ENCODE data around the gene PIGQ. TPM values are rescaled to one million over a fixed set of nuclear protein-coding genes. Genes with fewer than 3 reads are reported as not detected.

Gene PIGQ
- total RNA-seq, 1 experiment from 2014 or later = 58.0 TPM

GRCh38 chr16:633336-634050 is 63.7 kb downstream of the PIGQ start:
- no peak overlapping the region for H3K56ac ChIP-seq (ENCODE audit: insufficient read length, low read depth, low read length)
- H2BK12ac ChIP-seq (ENCODE audit: insufficient read length, low read depth, low read length) = no peak overlapping the region
- DNase-seq = no peak
- no peak overlapping the region for H2BK5ac ChIP-seq (ENCODE audit: insufficient read length, low read length)
- H3K4me1 ChIP-seq (ENCODE audit: insufficient read depth, low read length) = no peaks in the 10 kb centered on the region; the same call in 1 of the 2 replicates
- no CpG with 5 or more reads among the region's 74 CpGs for WGBS (ENCODE audit: extremely low coverage, insufficient read length, low lambda C conversion rate)
- peaks cover 2% of the 10 kb centered on the region; the same call in 1 of the 2 replicates for H3K27me3 Mint-ChIP-seq (ENCODE audit: low read depth)
- no peak overlapping the region for H4K8ac ChIP-seq (replicated peaks; ENCODE audit: insufficient read length, low read depth, low read length)
- H3K27ac Mint-ChIP-seq = no peak overlapping the region
- no peak overlapping the region for H3K4ac ChIP-seq (ENCODE audit: low read depth, low read length)
- no peak overlapping the region for H3K4me3 Mint-ChIP-seq
- no peak overlapping the region for H2AFZ ChIP-seq (ENCODE audit: low read length)
- H3K23ac ChIP-seq (ENCODE audit: insufficient read length, low read depth, low read length) = no peak overlapping the region
- H4K20me1 ChIP-seq (ENCODE audit: control insufficient read depth, insufficient read depth, insufficient read length) = no peaks in the 10 kb centered on the region
- no peak overlapping the region for H3K18ac ChIP-seq (ENCODE audit: insufficient read length, low read depth, low read length)
- H3K36me3 Mint-ChIP-seq (ENCODE audit: insufficient read depth in 1 of 3, low read depth in 3 of 3) = peaks cover 0 to 6% (median 1%) of the 10 kb centered on the region in 3 experiments; a peak in 4 of 7 replicates
- H2AK5ac ChIP-seq (ENCODE audit: insufficient read length, low read length) = no peak overlapping the region
- H3K79me2 ChIP-seq (ENCODE audit: insufficient read depth, low read length) = peaks cover 2% of the 10 kb centered on the region; the same call in 1 of the 2 replicates
- no peak overlapping the region for H4K5ac ChIP-seq (ENCODE audit: insufficient read length, low read depth, low read length)
- no peak overlapping the region for H4K91ac ChIP-seq (ENCODE audit: insufficient read length, low read depth, low read length)
- H3K4me1 Mint-ChIP-seq = peaks cover 14 to 34% of the 10 kb centered on the region in 2 experiments
- H3K9me3 ChIP-seq (ENCODE audit: control insufficient read depth, low read depth, low read length) = no peaks in the 10 kb centered on the region
- no peaks in the 10 kb centered on the region for H3K27me3 ChIP-seq (ENCODE audit: insufficient read depth, low read length)
- no peak overlapping the region for H2BK120ac ChIP-seq (ENCODE audit: low read depth, low read length, poor library complexity, severe bottlenecking)
- H3K27ac ChIP-seq (ENCODE audit: insufficient read length, low read depth, low read length) = no peak overlapping the region
- peaks cover 3% of the 10 kb centered on the region in 2 experiments; a peak in 2 of 5 replicates for H3K9me3 Mint-ChIP-seq
- H3K23me2 ChIP-seq (ENCODE audit: insufficient read length, low read depth, low read length, poor library complexity, severe bottlenecking) = peaks cover 15% of the 10 kb centered on the region
- H3K14ac ChIP-seq (ENCODE audit: insufficient read depth, low read length) = no peak overlapping the region
- H3K9ac ChIP-seq (ENCODE audit: extremely low read depth, insufficient read length, low read length) = no peak overlapping the region
- H3K79me1 ChIP-seq (ENCODE audit: insufficient read depth, low read depth, low read length, poor library complexity, severe bottlenecking) = no peaks in the 10 kb centered on the region
- H3K4me2 ChIP-seq (ENCODE audit: insufficient read depth, insufficient read length, low read length) = no peak overlapping the region
- no peak overlapping the region for H2BK15ac ChIP-seq (ENCODE audit: low read depth, low read length)
- no peak overlapping the region for H3T11ph ChIP-seq (ENCODE audit: low read length)
- no peak overlapping the region for H2BK20ac ChIP-seq (ENCODE audit: low read depth, low read length, poor library complexity, severe bottlenecking)
- TF ChIP-seq CTCF (conservative IDR thresholded peaks at IDR 0.05) = no peak

Small RNA genes lying within 50 kb of the gene (microRNA-seq; reads per million reads assigned to microRNA genes)
- gene MIR3176 (ENCODE audit: borderline microRNAs expressed) (0.81 reads per million), gene MIR5587 (ENCODE audit: borderline microRNAs expressed) (not detected)

Other genes starting within 250 kb of the PIGQ start
- gene AXIN1, start 217.2 kb upstream of the PIGQ start, total RNA-seq (2021) = 50.9 and 52.5 TPM in 2 replicates
- gene MRPL28, start 199.4 kb upstream of the PIGQ start, total RNA-seq (2021) = 154 TPM in 2 replicates
- gene PGAP6, start 188.0 kb upstream of the PIGQ start, total RNA-seq (2021) = 111 and 114 TPM in 2 replicates
- 319 and 320 TPM in 2 replicates for gene NME4, start 172.8 kb upstream of the PIGQ start, total RNA-seq (2021)
- 38.8 and 39.3 TPM in 2 replicates for gene DECR2, start 168.1 kb upstream of the PIGQ start, total RNA-seq (2021)
- gene RAB11FIP3, start 144.3 kb upstream of the PIGQ start, total RNA-seq (2021) = 37.1 TPM in 2 replicates
- 71.2 and 76.4 TPM in 2 replicates for gene CAPN15, start 42.3 kb upstream of the PIGQ start, total RNA-seq (2021)
- 0.33 and 0.50 TPM in 2 replicates for gene PRR35, start 9.6 kb upstream of the PIGQ start, total RNA-seq (2021)
- 0.26 and 0.42 TPM in 2 replicates for gene NHLRC4, start 3.0 kb upstream of the PIGQ start, total RNA-seq (2021)
- gene RAB40C, start 20.1 kb downstream of the PIGQ start, total RNA-seq (2021) = 19.1 and 20.4 TPM in 2 replicates
- gene WFIKKN1, start 61.0 kb downstream of the PIGQ start, total RNA-seq (2021) = 8.3 and 8.7 TPM in 2 replicates
- gene METTL26, start 66.3 kb downstream of the PIGQ start, total RNA-seq (2021) = 108 and 109 TPM in 2 replicates
- gene MCRIP2, start 71.9 kb downstream of the PIGQ start, total RNA-seq (2021) = 50.5 and 52.5 TPM in 2 replicates
- gene WDR90, start 79.4 kb downstream of the PIGQ start, total RNA-seq (2021) = 61.8 and 68.2 TPM in 2 replicates
- 206 and 210 TPM in 2 replicates for gene RHOT2, start 98.2 kb downstream of the PIGQ start, total RNA-seq (2021)
- gene RHBDL1, start 105.7 kb downstream of the PIGQ start, total RNA-seq (2021) = 7.6 and 8.8 TPM in 2 replicates
- 95.6 and 102 TPM in 2 replicates for gene STUB1, start 110.4 kb downstream of the PIGQ start, total RNA-seq (2021)
- 50.1 and 52.7 TPM in 2 replicates for gene JMJD8, start 114.4 kb downstream of the PIGQ start, total RNA-seq (2021)
- 18.3 and 19.5 TPM in 2 replicates for gene WDR24, start 120.4 kb downstream of the PIGQ start, total RNA-seq (2021)
- gene FBXL16, start 135.8 kb downstream of the PIGQ start, total RNA-seq (2021) = 9.6 and 10.7 TPM in 2 replicates
- gene METRN, start 145.2 kb downstream of the PIGQ start, total RNA-seq (2021) = 26.2 and 28.9 TPM in 2 replicates
- gene ANTKMT, start 151.2 kb downstream of the PIGQ start, total RNA-seq (2021) = 31.5 and 34.8 TPM in 2 replicates
- 12.1 TPM in 2 replicates for gene CCDC78, start 156.5 kb downstream of the PIGQ start, total RNA-seq (2021)
- 21.3 and 25.2 TPM in 2 replicates for gene HAGHL, start 157.1 kb downstream of the PIGQ start, total RNA-seq (2021)
- 21.9 and 26.4 TPM in 2 replicates for gene CIAO3, start 171.0 kb downstream of the PIGQ start, total RNA-seq (2021)
- gene MSLN, start 190.8 kb downstream of the PIGQ start, total RNA-seq (2021) = 0.22 and 0.31 TPM in 2 replicates
- gene RPUSD1, start 218.4 kb downstream of the PIGQ start, total RNA-seq (2021) = 48.6 and 52.2 TPM in 2 replicates
- gene CHTF18, start 218.7 kb downstream of the PIGQ start, total RNA-seq (2021) = 120 and 127 TPM in 2 replicates
- gene GNG13, start 230.8 kb downstream of the PIGQ start, total RNA-seq (2021) = not detected in 2 replicates